GM12875 (cell line): ENCODE measurements around the gene EMC10.

Experiments used
- H3K4me3 ChIP-seq: one replicate; pipeline ENCODE4 v1.5.1; 2011; ENCODE audit warnings: low read depth, low read length, control low read depth
- CTCF ChIP-seq: IDR thresholded peaks from 2 replicates; pipeline ENCODE4 v1.5.1; 2011; ENCODE audit warnings: low read depth, mild to moderate bottlenecking, control low read depth, inconsistent platforms, low read length, moderate library complexity, borderline replicate concordance; ENCODE audit not compliant: insufficient read depth

Gene EMC10

GRCh38 chr19:50512999-50513745, 36.9 kb downstream of the EMC10 start:
- H3K4me3 ChIP-seq = no peak overlapping the region
- no peak for TF ChIP-seq CTCF

- TF ChIP-seq CTCF = no peak
- no peak within 1 kb of the TSS for H3K4me3 ChIP-seq
Observed at GRCh38 chr19:50513746-50514345, 37.5 kb downstream of the EMC10 start, which contains the start of gene ASPDH. TSS of gene ASPDH (minus strand) at chr19:50513913. CDS start at chr19:50513823, 90 bp downstream.

GRCh38 chr19:50514346-50515167, 38.2 kb downstream of the EMC10 start:
- no peak overlapping the region for H3K4me3 ChIP-seq
- TF ChIP-seq CTCF = no peak

GRCh38 chr19:50515168-50515561, 38.9 kb downstream of the EMC10 start:
- no peak for TF ChIP-seq CTCF
- no peak overlapping the region for H3K4me3 ChIP-seq

GRCh38 chr19:50516456-50516855, 40.1 kb downstream of the EMC10 start:
- TF ChIP-seq CTCF = no peak
- H3K4me3 ChIP-seq = no peak overlapping the region

- TF ChIP-seq CTCF = no peak
- no peak overlapping the region for H3K4me3 ChIP-seq
Observed at GRCh38 chr19:50516964-50517703, 40.8 kb downstream of the EMC10 start.
